ENCODE data around the gene RAPGEF5.

The RAPGEF5 gene

GRCh38 chr7:22138106-22138505 is 218.8 kb downstream of the RAPGEF5 start:
- TF ChIP-seq ZFX (IDR thresholded peaks at IDR 0.05) (no peak), CTCF (conservative IDR thresholded peaks at IDR 0.05) (no peak)
- no peak overlapping the region for H3K27ac ChIP-seq

GRCh38 chr7:22137466-22137865 is 219.5 kb downstream of the RAPGEF5 start:
- TF ChIP-seq ZFX (IDR thresholded peaks at IDR 0.05) (no peak), CTCF (conservative IDR thresholded peaks at IDR 0.05) (no peak)

GRCh38 chr7:22137026-22137425 is 219.9 kb downstream of the RAPGEF5 start:
- no peak overlapping the region for H3K27ac ChIP-seq
- no peak for TF ChIP-seq ZFX (IDR thresholded peaks at IDR 0.05)
- no peak for TF ChIP-seq CTCF (conservative IDR thresholded peaks at IDR 0.05)

More at GRCh38 chr7:22137466-22137865, 219.5 kb downstream of the RAPGEF5 start:
- no peak overlapping the region for H3K27ac ChIP-seq

- TF ChIP-seq CTCF (conservative IDR thresholded peaks at IDR 0.05) (no peak), ZFX (IDR thresholded peaks at IDR 0.05) (no peak)
- H3K27ac ChIP-seq, result no peak overlapping the region
Observed at GRCh38 chr7:22129819-22130580, 227.0 kb downstream of the RAPGEF5 start.

GRCh38 chr7:22129166-22129565 is 227.8 kb downstream of the RAPGEF5 start:
- H3K27ac ChIP-seq, result no peak overlapping the region
- TF ChIP-seq ZFX (IDR thresholded peaks at IDR 0.05) (no peak), CTCF (conservative IDR thresholded peaks at IDR 0.05) (no peak)

- TF ChIP-seq ZFX (IDR thresholded peaks at IDR 0.05) (no peak), CTCF (conservative IDR thresholded peaks at IDR 0.05) (no peak)
- H3K27ac ChIP-seq, result no peak overlapping the region
Observed at GRCh38 chr7:22128528-22128920, 228.4 kb downstream of the RAPGEF5 start.

- TF ChIP-seq CTCF (conservative IDR thresholded peaks at IDR 0.05), result no peak
- TF ChIP-seq ZFX (IDR thresholded peaks at IDR 0.05), result no peak
- H3K27ac ChIP-seq, result no peak overlapping the region
Observed at GRCh38 chr7:22127835-22128527, 229.0 kb downstream of the RAPGEF5 start.

All from C4-2B (cell line).